OCI-LY1 (cell line): Measurements from ENCODE around the gene SLC22A4.

Experiments
- CTCF ChIP-seq: fragments of 200-600 bp; sonication (generic), shearing (Covaris generic); IDR thresholded peaks from 2 replicates; pipeline ENCODE4 v1.5.1; 2017; ENCODE audit warnings: mild to moderate bottlenecking, antibody characterized with exemption, low read length, moderate library complexity, mixed read lengths
- EZH2 ChIP-seq: fragments of 200-600 bp; sonication (generic), shearing (Covaris generic); IDR thresholded peaks from 2 replicates; pipeline ENCODE4 v1.8.0; 2017; ENCODE audit warnings: borderline replicate concordance, mixed run types, mild to moderate bottlenecking, antibody characterized with exemption, low read length, moderate library complexity, mixed read lengths

- TF ChIP-seq CTCF (no peak), EZH2 (no peak)
These were observed 29.0 kb downstream of the SLC22A4 start for GRCh38 chr5:132323202-132323601.
